Hepatocyte (in vitro differentiated cells): ENCODE data around the gene DTX1. TPM values are rescaled to one million over a fixed set of nuclear protein-coding genes. Genes with fewer than 3 reads are reported as not detected.

ENCODE experiments used
- DNase-seq: peaks from one replicate; pipeline ENCODE4 v3.0.0-alpha.2; 2016; ENCODE audit warnings: low spot score
- H2AFZ ChIP-seq: fragments of 200-600 bp; sonication (generic); 2 replicates; pipeline ENCODE4 v1.6.0; 2016; ENCODE audit warnings: antibody characterized with exemption, mild to moderate bottlenecking
- H3K27ac ChIP-seq: fragments of 200-600 bp; sonication (generic); 2 replicates; pipeline ENCODE4 v1.5.1; 2016; ENCODE audit warnings: mild to moderate bottlenecking
- H3K27me3 ChIP-seq: fragments of 200-600 bp; sonication (generic); 2 replicates; pipeline ENCODE4 v1.6.1; 2016
- H3K36me3 ChIP-seq: fragments of 200-600 bp; sonication (generic); replicated peaks from 2 replicates; pipeline ENCODE4 v1.5.1; 2016; ENCODE audit warnings: low read depth; ENCODE audit not compliant: insufficient read depth
- H3K4me1 ChIP-seq: fragments of 200-600 bp; sonication (generic); 2 replicates; pipeline ENCODE4 v1.5.1; 2016; ENCODE audit warnings: mild to moderate bottlenecking, moderate library complexity; ENCODE audit not compliant: insufficient read depth
- H3K4me2 ChIP-seq: fragments of 200-600 bp; sonication (generic); 2 replicates; pipeline ENCODE4 v1.6.0; 2016
- H3K4me3 ChIP-seq: fragments of 200-600 bp; sonication (generic); 2 replicates; pipeline ENCODE4 v1.5.1; 2016; ENCODE audit warnings: mild to moderate bottlenecking
- H3K79me2 ChIP-seq: fragments of 200-600 bp; sonication (generic); 2 replicates; pipeline ENCODE4 v1.6.0; 2017; ENCODE audit warnings: mild to moderate bottlenecking
- H3K9me2 ChIP-seq: fragments of 200-600 bp; sonication (generic); replicated peaks from 2 replicates; pipeline ENCODE4 v1.6.0; 2017; ENCODE audit warnings: mild to moderate bottlenecking; ENCODE audit not compliant: insufficient read depth
- H3K9me3 ChIP-seq: fragments of 200-600 bp; sonication (generic); 2 replicates; pipeline ENCODE4 v1.5.1; 2016; ENCODE audit warnings: low read depth, mild to moderate bottlenecking
- H4K20me1 ChIP-seq: fragments of 200-600 bp; sonication (generic); 2 replicates; pipeline ENCODE4 v1.6.0; 2016; ENCODE audit warnings: mild to moderate bottlenecking; ENCODE audit not compliant: insufficient read depth, poor library complexity, severe bottlenecking
- CTCF ChIP-seq: fragments of 200-600 bp; sonication (generic); IDR thresholded peaks from 2 replicates; pipeline ENCODE4 v1.5.1; 2016; ENCODE audit warnings: antibody characterized with exemption, mild to moderate bottlenecking; ENCODE audit not compliant: poor library complexity
- EZH2 ChIP-seq: fragments of 200-600 bp; sonication (generic); IDR thresholded peaks from 2 replicates; pipeline ENCODE4 v1.6.1; 2016; ENCODE audit warnings: antibody characterized with exemption, mild to moderate bottlenecking, borderline replicate concordance
- EZH2phosphoT487 ChIP-seq: fragments of 200-600 bp; sonication (generic); IDR thresholded peaks from one replicate; pipeline ENCODE4 v1.6.1; 2018; ENCODE audit warnings: antibody characterized with exemption, mild to moderate bottlenecking, low read depth, moderate library complexity; ENCODE audit not compliant: unreplicated experiment, severe bottlenecking
- WGBS: methylation state at CpG from one replicate; pipeline ENCODE4 v1.1.6; 2016; ENCODE audit warnings: low lambda C conversion rate; ENCODE audit errors: missing lambda C conversion rate; 5-methylcytosine and 5-hydroxymethylcytosine counted together
- polyA plus RNA-seq: library from polyadenylated mRNA; unstranded; fragments of >200 nt; fragmentation: Nextera tagmentation; extraction: Ambion mirVana; gene quantifications from 2 replicates; pipeline ENCODE4 v1.2.1, GENCODE V29; 2016
- total RNA-seq: library from RNA; depleted of rRNA; stranded (reverse); fragments of >200 nt; gene quantifications from 2 replicates; pipeline ENCODE4 v1.2.3, GENCODE V29; 2014

Gene DTX1
- total and polyA plus RNA-seq, 2 experiments from 2014 or later: 0.47 to 2.3 TPM

- H3K9me2 ChIP-seq: no peaks in the 10 kb centered on the region
- no peak for DNase-seq
- H3K4me2 ChIP-seq: no peak overlapping the region
- no peak overlapping the region for H3K4me3 ChIP-seq
- H3K79me2 ChIP-seq: no peaks in the 10 kb centered on the region
- H3K4me1 ChIP-seq: no peaks in the 10 kb centered on the region
- no peak for TF ChIP-seq EZH2
- TF ChIP-seq CTCF: no peak
- no peak for TF ChIP-seq EZH2phosphoT487
- no peaks in the 10 kb centered on the region for H3K9me3 ChIP-seq
- no peaks in the 10 kb centered on the region for H4K20me1 ChIP-seq
- peaks cover 13% of the 10 kb centered on the region for H3K27me3 ChIP-seq
- no peaks in the 10 kb centered on the region for H3K36me3 ChIP-seq
- H3K27ac ChIP-seq: no peak overlapping the region
- 91% methylated on average over 9 of the region's 11 CpGs for WGBS
- no peak overlapping the region for H2AFZ ChIP-seq
Observed at GRCh38 chr12:113083863-113084435, 27.4 kb downstream of the DTX1 start.

GRCh38 chr12:113086249-113087164, 30.0 kb downstream of the DTX1 start:
- TF ChIP-seq EZH2 (no peak), CTCF (no peak), EZH2phosphoT487 (no peak)
- H3K79me2 ChIP-seq: no peaks in the 10 kb centered on the region
- H3K4me2 ChIP-seq: no peak overlapping the region
- H3K36me3 ChIP-seq: no peaks in the 10 kb centered on the region
- H3K27ac ChIP-seq: no peak overlapping the region
- peaks cover under 1% of the 10 kb centered on the region for H3K27me3 ChIP-seq
- H3K9me3 ChIP-seq: no peaks in the 10 kb centered on the region
- H3K9me2 ChIP-seq: no peaks in the 10 kb centered on the region
- WGBS: 30% methylated on average over 16 of the region's 17 CpGs
- H4K20me1 ChIP-seq: no peaks in the 10 kb centered on the region
- H2AFZ ChIP-seq: no peak overlapping the region
- H3K4me3 ChIP-seq: no peak overlapping the region
- no peaks in the 10 kb centered on the region for H3K4me1 ChIP-seq
- DNase-seq: no peak

GRCh38 chr12:113087193-113087592, 30.7 kb downstream of the DTX1 start:
- 67% methylated on average over 5 of the region's 5 CpGs for WGBS
- Histone ChIP-seq H3K4me3 (no peak overlapping the region), H3K9me3 (no peaks in the 10 kb centered on the region), H4K20me1 (no peaks in the 10 kb centered on the region), H3K4me2 (no peak overlapping the region), H3K79me2 (no peaks in the 10 kb centered on the region), H3K9me2 (no peaks in the 10 kb centered on the region), H3K27me3 (peaks cover 8% of the 10 kb centered on the region), H3K4me1 (no peaks in the 10 kb centered on the region), H3K36me3 (no peaks in the 10 kb centered on the region), H3K27ac (no peak overlapping the region), H2AFZ (no peak overlapping the region)
- no peak for DNase-seq
- TF ChIP-seq EZH2phosphoT487: no peak
- TF ChIP-seq EZH2: no peak

GRCh38 chr12:113088037-113088436, 31.5 kb downstream of the DTX1 start:
- Histone ChIP-seq H3K27ac (no peak overlapping the region), H3K9me2 (no peaks in the 10 kb centered on the region), H3K79me2 (no peaks in the 10 kb centered on the region), H3K4me3 (no peak overlapping the region), H2AFZ (no peak overlapping the region), H3K36me3 (no peaks in the 10 kb centered on the region), H3K27me3 (peaks cover 16% of the 10 kb centered on the region), H3K4me2 (no peak overlapping the region), H3K4me1 (no peaks in the 10 kb centered on the region), H3K9me3 (no peaks in the 10 kb centered on the region), H4K20me1 (no peaks in the 10 kb centered on the region)
- TF ChIP-seq CTCF (no peak), EZH2phosphoT487 (no peak), EZH2 (no peak)
- no peak for DNase-seq
- WGBS: 85% methylated on average over 3 of the region's 3 CpGs
